Endothelial cell of umbilical vein (primary cell): ENCODE data around the gene MMS19. TPM values are rescaled to one million over a fixed set of nuclear protein-coding genes. Genes with fewer than 3 reads are reported as not detected.

Source experiments
- BruUV-seq: library from RNA; stranded (reverse); fragments of 400-500 nt; replicated peaks from 2 replicates; lab custom pipeline; 2021; lab: Mats Ljungman, UMichigan
- CTCF ChIA-PET: fragments of 300-600, 350-600 bp; sonication (Branson Sonifier 250); formaldehyde crosslinking; loops from one replicate; lab custom pipeline; 2021; ENCODE audit warnings: antibody characterized with exemption, inconsistent platforms; lab: Charles Lee
- POLR2A ChIA-PET: fragments of 300-600, 350-600 bp; sonication (Branson Sonifier 250); formaldehyde crosslinking; loops from one replicate; lab custom pipeline; 2021; ENCODE audit warnings: antibody characterized with exemption, inconsistent platforms; lab: Charles Lee
- DNase-seq: peaks from one replicate; pipeline ENCODE4 v3.0.0-alpha.2; 2011; ENCODE audit warnings: low read depth, low spot score
- FAIRE-seq: peaks from 2 replicates; lab custom pipeline; 2011; peaks lifted over from hg19 to GRCh38; lab: Jason Lieb, UNC
- H2AFZ ChIP-seq: 2 replicates; pipeline ENCODE4 v1.6.0; 2012; ENCODE audit warnings: low read depth, low read length, control low read depth, inconsistent platforms
- H3K27ac ChIP-seq: 2 replicates; pipeline ENCODE4 v1.5.1; 2011; ENCODE audit warnings: low read depth, mild to moderate bottlenecking, control low read depth, low read length, moderate library complexity; ENCODE audit not compliant: insufficient read depth
- H3K27me3 ChIP-seq, 2 experiments: 2 replicates each; pipeline versions ENCODE4 v1.6.0 to v1.6.1; 2011; ENCODE audit warnings: low read length in 2 of 2, mixed read lengths in 1 of 2; ENCODE audit not compliant: control insufficient read depth in 2 of 2, insufficient read depth in 2 of 2
- H3K36me3 ChIP-seq, 2 experiments: 2 replicates in 1 of 2; 3 replicates in 1 of 2; pipeline ENCODE4 v1.5.1; 2011; ENCODE audit warnings: low read length in 2 of 2, mild to moderate bottlenecking in 1 of 2, moderate library complexity in 1 of 2; ENCODE audit not compliant: control insufficient read depth in 2 of 2, insufficient read depth in 2 of 2; ENCODE audit errors: extremely low read depth in 1 of 2
- H3K4me1 ChIP-seq: 3 replicates; pipeline ENCODE4 v1.5.1; 2011; ENCODE audit warnings: mild to moderate bottlenecking, low read length; ENCODE audit not compliant: control insufficient read depth, insufficient read depth; ENCODE audit errors: extremely low read depth
- H3K4me2 ChIP-seq: 2 replicates; pipeline ENCODE4 v1.6.1; 2011; ENCODE audit warnings: low read length, control low read depth, mixed read lengths; ENCODE audit not compliant: insufficient read depth
- H3K4me3 ChIP-seq, 3 experiments: fragments of 200-600 bp in 1 of 3; sonication (generic), shearing (Covaris generic) in 1 of 3; replicated peaks in 1 of 3; 2 replicates each; pipeline ENCODE4 v1.5.1; 2011 to 2016; ENCODE audit warnings: control low read depth in 3 of 3, low read length in 3 of 3, mild to moderate bottlenecking in 2 of 3, inconsistent platforms in 1 of 3, low read depth in 1 of 3, moderate library complexity in 1 of 3; ENCODE audit not compliant: insufficient read depth in 1 of 3
- H3K79me2 ChIP-seq: 2 replicates; pipeline ENCODE4 v1.6.0; 2012; ENCODE audit warnings: low read length, inconsistent platforms; ENCODE audit not compliant: control insufficient read depth, insufficient read depth
- H3K9ac ChIP-seq: replicated peaks from 2 replicates; pipeline ENCODE3; 2011; ENCODE audit warnings: low read length, control low read depth; ENCODE audit not compliant: insufficient read depth; ENCODE audit errors: extremely low read depth
- H3K9me1 ChIP-seq: replicated peaks from 3 replicates; pipeline ENCODE4 v1.6.0; 2011; ENCODE audit warnings: mild to moderate bottlenecking, low read length; ENCODE audit not compliant: control insufficient read depth, insufficient read depth; ENCODE audit errors: extremely low read depth
- H3K9me3 ChIP-seq: replicated peaks from 2 replicates; pipeline ENCODE4 v1.5.1; 2012; ENCODE audit warnings: low read length, inconsistent platforms; ENCODE audit not compliant: control insufficient read depth, insufficient read depth
- H4K20me1 ChIP-seq: replicated peaks from 2 replicates; pipeline ENCODE3; 2011; ENCODE audit warnings: mild to moderate bottlenecking, low read length; ENCODE audit not compliant: control insufficient read depth, insufficient read depth; ENCODE audit errors: extremely low read depth
- CTCF ChIP-seq, 2 donors: IDR thresholded peaks; 1 replicate in 1 of 2; 2 replicates in 1 of 2; pipeline ENCODE4 v1.5.1; 2011; ENCODE audit warnings: low read length in 2 of 2, mild to moderate bottlenecking in 2 of 2, moderate library complexity in 2 of 2, control low read depth in 1 of 2, inconsistent platforms in 1 of 2, low read depth in 1 of 2; ENCODE audit not compliant: insufficient read depth in 1 of 2; ENCODE audit errors: extremely low read depth in 1 of 2
- EZH2 ChIP-seq: IDR thresholded peaks from 2 replicates; pipeline ENCODE4 v1.6.1; 2012; ENCODE audit warnings: borderline replicate concordance, low read depth, mild to moderate bottlenecking, moderate library complexity, low read length, inconsistent platforms; ENCODE audit not compliant: severe bottlenecking
- FOS ChIP-seq: IDR thresholded peaks from 2 replicates; pipeline ENCODE4 v1.6.1; 2011; ENCODE audit warnings: mild to moderate bottlenecking, low read length, moderate library complexity, borderline replicate concordance; ENCODE audit not compliant: insufficient read depth
- GATA2 ChIP-seq: IDR thresholded peaks from 2 replicates; pipeline ENCODE4 v1.7.0; 2011; ENCODE audit warnings: low read depth, mild to moderate bottlenecking, moderate library complexity, mixed read lengths, low read length; ENCODE audit not compliant: insufficient read length, insufficient read depth
- JUN ChIP-seq: IDR thresholded peaks from 2 replicates; pipeline ENCODE4 v1.6.1; 2011; ENCODE audit warnings: borderline replicate concordance, low read depth; ENCODE audit not compliant: insufficient read length, insufficient read depth
- MYC ChIP-seq: IDR thresholded peaks from one replicate; pipeline ENCODE4 v1.6.1; 2011; ENCODE audit warnings: mild to moderate bottlenecking, low read depth, low read length
- POLR2A ChIP-seq: IDR thresholded peaks from 2 replicates; pipeline ENCODE4 v1.6.1; 2012; ENCODE audit warnings: low read depth, mild to moderate bottlenecking, control low read depth, low read length
- POLR2AphosphoS5 ChIP-seq: IDR thresholded peaks from 2 replicates; pipeline ENCODE4 v1.6.1; 2012; ENCODE audit warnings: low read depth, mild to moderate bottlenecking, control low read depth, low read length, moderate library complexity; ENCODE audit not compliant: insufficient read depth
- dilution Hi-C: fragments of 300-500 bp; cut with MboI; formaldehyde crosslinking; loops from one replicate; pipeline ENCODE4 v1.15.0; 2019; ENCODE audit warnings: low sequenced_read_pairs; ENCODE audit not compliant: extremely low pct_ligation_motif_present
- intact Hi-C: fragments of 100-400 bp; cut with micrococcal nuclease; formaldehyde crosslinking; loops from one replicate; pipeline ENCODE4 v1.10.0; 2022
- polyA plus RNA-seq, 4 experiments: library from polyadenylated mRNA; depleted of rRNA in 3 of 4; stranded (reverse) in 3 of 4; unstranded in 1 of 4; fragments of >200 nt; gene quantifications; 2 replicates each; pipeline versions ENCODE4 v1.2.1 to v1.2.3, GENCODE V29; 2011 to 2012; ENCODE audit warnings: missing spikeins in 1 of 4
- total RNA-seq: library from RNA; stranded (reverse); gene quantifications from 2 replicates; pipeline ENCODE4 v1.2.3, GENCODE V29; 2021
- TF ChIP-seq, protein P1 (sequence below): IDR thresholded peaks from 2 replicates; pipeline ENCODE4 v1.6.1; 2011; ENCODE audit not compliant: insufficient read depth, insufficient read length

The MMS19 gene
- total and polyA plus RNA-seq, 2 donors (not counting 3 experiments of a cell fraction or from before 2014, with no cell fraction given) = 95.2 to 123 TPM

DNA sequence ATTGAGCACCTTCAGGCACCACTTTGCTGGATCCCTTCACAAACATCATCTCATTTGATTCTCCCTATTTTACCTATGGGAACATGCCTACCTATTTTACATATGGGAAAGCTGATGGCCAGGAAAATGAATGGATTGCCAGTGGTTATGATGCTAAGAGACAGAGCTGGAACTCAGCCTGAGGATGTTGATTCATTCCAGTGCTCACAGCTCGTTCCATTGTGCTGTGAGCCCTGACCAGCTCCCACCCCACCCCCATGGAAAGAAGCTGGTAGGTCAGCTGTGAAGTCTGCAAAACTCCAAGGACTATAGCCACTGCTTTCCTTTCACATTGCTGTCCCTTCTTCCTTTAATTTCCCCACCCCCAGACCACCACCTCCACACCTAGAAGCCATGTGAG lies 10.1 kb upstream of the MMS19 start:
- TF ChIP-seq JUN (no peak), FOS (peak; percentile 29), CTCF (IDR thresholded peaks at IDR 0.05; ENCODE audit: extremely low read depth in 1 of 2, insufficient read depth in 1 of 2, low read depth in 1 of 2, low read length in 2 of 2) (no peak), POLR2A (no peak)
- no peaks in the 10 kb centered on the region for H3K27me3 ChIP-seq
- peaks cover 9% of the 10 kb centered on the region for H3K4me1 ChIP-seq
- CTCF ChIA-PET = interaction anchor here (0.7 to 1.2 kb wide), 7 partner anchors 9 to 201 kb away, joined by 3 to 10 read pairs (median 4); partner anchors contain the start of genes MMS19 and UBTD1
- dilution Hi-C loops (no loop called here), intact Hi-C loops (loop anchor here (1.0 kb wide), 2 partner anchors 8 to 10 kb away; no protein-coding TSS in a partner anchor)
- POLR2A ChIA-PET = no interaction called here
- no peak overlapping the region for H3K27ac ChIP-seq
- no peak overlapping the region for H3K4me2 ChIP-seq
- no peaks in the 10 kb centered on the region for H3K9me1 ChIP-seq
- no TSS peak for BruUV-seq
- no peak overlapping the region for H3K4me3 ChIP-seq
- H3K79me2 ChIP-seq = peaks cover 44% of the 10 kb centered on the region
- DNase-seq (peak; percentile 78), FAIRE-seq (peak; percentile 94)
- no peaks in the 10 kb centered on the region for H3K9me3 ChIP-seq
- H3K36me3 ChIP-seq = no peaks in the 10 kb centered on the region
- H3K9ac ChIP-seq = no peak overlapping the region
- no peak overlapping the region for H2AFZ ChIP-seq
- H4K20me1 ChIP-seq = peaks cover 2% of the 10 kb centered on the region

DNA sequence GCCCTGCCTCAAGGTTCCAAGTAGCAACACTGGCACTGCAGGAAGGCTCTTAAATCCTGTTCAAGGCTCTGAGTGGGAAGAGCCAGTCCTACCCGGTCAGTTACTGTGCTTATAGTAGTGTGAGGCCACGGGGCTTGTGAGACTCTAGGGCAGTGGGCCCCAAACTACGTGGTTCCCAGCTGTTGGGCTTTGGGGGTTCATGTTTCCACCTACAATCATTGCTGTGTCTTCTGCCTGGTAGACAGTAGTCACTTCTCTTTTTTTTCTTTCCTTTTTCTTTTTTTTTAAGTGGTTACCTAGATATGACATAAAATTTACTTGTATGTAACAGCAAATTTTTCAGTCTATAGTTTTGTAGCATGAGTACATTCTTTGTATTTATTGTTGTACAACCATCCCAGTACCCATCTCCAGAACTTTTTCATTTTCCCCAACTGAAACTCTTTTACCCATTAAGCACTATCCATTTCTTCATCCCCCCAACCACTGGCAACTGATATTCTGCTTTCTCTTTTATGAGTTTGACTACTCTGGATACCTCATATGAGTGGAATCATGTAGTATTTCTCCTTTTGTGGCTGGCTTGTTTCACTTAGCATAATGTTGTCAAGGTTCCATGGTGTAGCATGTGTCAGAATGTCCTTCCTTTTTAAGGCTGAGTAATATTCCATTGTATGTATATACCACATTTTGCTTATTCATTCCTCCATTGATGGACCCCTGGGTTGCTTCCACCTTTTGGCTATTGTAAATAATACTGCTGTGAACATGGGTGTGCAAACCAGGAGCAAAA lies 8.2 kb upstream of the MMS19 start:
- no peak overlapping the region for H3K4me3 ChIP-seq
- H4K20me1 ChIP-seq = peaks cover under 1% of the 10 kb centered on the region
- no peak overlapping the region for H3K9ac ChIP-seq
- intact Hi-C loops = no loop called here
- peaks cover 46% of the 10 kb centered on the region for H3K79me2 ChIP-seq
- no peak for DNase-seq
- BruUV-seq = no TSS peak
- CTCF ChIA-PET = interaction anchor here (1.8 kb wide), 1 partner anchor 9 kb away, joined by 6 read pairs; no protein-coding TSS in a partner anchor
- no peaks in the 10 kb centered on the region for H3K9me3 ChIP-seq
- no peaks in the 10 kb centered on the region for H3K27me3 ChIP-seq
- no peak overlapping the region for H3K27ac ChIP-seq
- no peak for FAIRE-seq
- no peak overlapping the region for H2AFZ ChIP-seq
- dilution Hi-C loops = no loop called here
- POLR2A ChIA-PET = no interaction called here
- no peaks in the 10 kb centered on the region for H3K9me1 ChIP-seq
- H3K36me3 ChIP-seq = no peaks in the 10 kb centered on the region
- TF ChIP-seq POLR2AphosphoS5 = no peak
- TF ChIP-seq EZH2 = no peak
- no peak for TF ChIP-seq POLR2A
- no peak for TF ChIP-seq GATA2
- TF ChIP-seq, protein P1, sequence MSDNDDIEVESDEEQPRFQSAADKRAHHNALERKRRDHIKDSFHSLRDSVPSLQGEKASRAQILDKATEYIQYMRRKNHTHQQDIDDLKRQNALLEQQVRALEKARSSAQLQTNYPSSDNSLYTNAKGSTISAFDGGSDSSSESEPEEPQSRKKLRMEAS = no peak
- TF ChIP-seq CTCF (IDR thresholded peaks at IDR 0.05; ENCODE audit: extremely low read depth in 1 of 2, insufficient read depth in 1 of 2, low read depth in 1 of 2, low read length in 2 of 2) = no peak
- TF ChIP-seq FOS = no peak
- TF ChIP-seq JUN = no peak
- no peak for TF ChIP-seq MYC
- peaks cover 9% of the 10 kb centered on the region for H3K4me1 ChIP-seq
- H3K4me2 ChIP-seq = no peak overlapping the region
